ENCODE measurements around the gene RAB44.

The RAB44 gene

GRCh38 chr6:36670271-36670670 lies 27.4 kb upstream of the RAB44 start:
- DNase-seq: no peak

GRCh38 chr6:36671687-36672375 lies 25.8 kb upstream of the RAB44 start:
- no peak for DNase-seq

GRCh38 chr6:36673882-36674281 lies 23.7 kb upstream of the RAB44 start:
- DNase-seq: no peak

GRCh38 chr6:36674942-36675341 lies 22.7 kb upstream of the RAB44 start:
- no peak for DNase-seq

GRCh38 chr6:36676141-36677058 lies 21.2 kb upstream of the RAB44 start:
- DNase-seq: no peak

- DNase-seq: no peak
These were observed 20.4 kb upstream of the RAB44 start for GRCh38 chr6:36677059-36677749.

GRCh38 chr6:36677753-36678487 lies 19.7 kb upstream of the RAB44 start:
- no peak for DNase-seq

- DNase-seq: peak; percentile 72
These were observed 19.1 kb upstream of the RAB44 start, which contains the start of gene CDKN1A for GRCh38 chr6:36678488-36679042. CDKN1A (plus strand) TSS chr6:36678714; CDS start chr6:36684102, 5,388 bp downstream.

GRCh38 chr6:36679043-36679833 lies 18.4 kb upstream of the RAB44 start:
- no peak for DNase-seq

GRCh38 chr6:36682328-36683144 lies 15.1 kb upstream of the RAB44 start:
- peak; percentile 67 for DNase-seq

GRCh38 chr6:36683145-36683655 lies 14.4 kb upstream of the RAB44 start:
- no peak for DNase-seq

GRCh38 chr6:36683656-36684446 lies 13.8 kb upstream of the RAB44 start:
- no peak for DNase-seq

GRCh38 chr6:36684447-36684812 lies 13.2 kb upstream of the RAB44 start:
- DNase-seq: no peak

- no peak for DNase-seq
These were observed 12.3 kb upstream of the RAB44 start for GRCh38 chr6:36685166-36685924.

GRCh38 chr6:36685926-36686667 lies 11.5 kb upstream of the RAB44 start:
- DNase-seq: no peak

GRCh38 chr6:36686668-36687513 lies 10.7 kb upstream of the RAB44 start:
- DNase-seq: no peak
